Measurements from ENCODE around the gene PXDN.

PXDN gene

DNA sequence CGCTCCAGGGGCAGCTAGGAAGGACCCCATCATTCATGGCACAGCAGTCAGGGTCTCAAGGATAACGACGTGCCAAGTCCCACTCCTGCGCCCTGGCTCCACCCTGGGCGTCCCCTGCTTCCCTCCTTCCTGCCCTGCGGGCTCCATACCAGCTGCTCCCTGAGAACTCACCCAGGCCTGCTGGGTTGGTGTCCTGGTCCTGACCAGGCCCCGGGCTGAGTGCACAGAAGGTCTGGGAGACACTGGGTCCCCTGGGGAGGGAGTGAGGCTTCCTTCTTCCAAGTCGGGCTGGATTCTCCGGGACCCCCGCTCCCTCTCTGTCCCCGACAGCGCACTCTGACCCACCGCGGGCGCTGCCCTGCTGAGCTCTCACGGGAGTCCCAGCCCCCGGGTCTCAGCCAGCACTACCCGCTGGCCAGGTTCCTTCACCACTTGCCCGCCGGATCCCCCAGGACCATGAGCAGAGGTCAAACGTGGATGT, 160.2 kb downstream of the PXDN start:
- no peak overlapping the region for H3K4me3 ChIP-seq (ENCODE audit: control insufficient read depth, low read depth, low read length)
- TF ChIP-seq, protein P1, sequence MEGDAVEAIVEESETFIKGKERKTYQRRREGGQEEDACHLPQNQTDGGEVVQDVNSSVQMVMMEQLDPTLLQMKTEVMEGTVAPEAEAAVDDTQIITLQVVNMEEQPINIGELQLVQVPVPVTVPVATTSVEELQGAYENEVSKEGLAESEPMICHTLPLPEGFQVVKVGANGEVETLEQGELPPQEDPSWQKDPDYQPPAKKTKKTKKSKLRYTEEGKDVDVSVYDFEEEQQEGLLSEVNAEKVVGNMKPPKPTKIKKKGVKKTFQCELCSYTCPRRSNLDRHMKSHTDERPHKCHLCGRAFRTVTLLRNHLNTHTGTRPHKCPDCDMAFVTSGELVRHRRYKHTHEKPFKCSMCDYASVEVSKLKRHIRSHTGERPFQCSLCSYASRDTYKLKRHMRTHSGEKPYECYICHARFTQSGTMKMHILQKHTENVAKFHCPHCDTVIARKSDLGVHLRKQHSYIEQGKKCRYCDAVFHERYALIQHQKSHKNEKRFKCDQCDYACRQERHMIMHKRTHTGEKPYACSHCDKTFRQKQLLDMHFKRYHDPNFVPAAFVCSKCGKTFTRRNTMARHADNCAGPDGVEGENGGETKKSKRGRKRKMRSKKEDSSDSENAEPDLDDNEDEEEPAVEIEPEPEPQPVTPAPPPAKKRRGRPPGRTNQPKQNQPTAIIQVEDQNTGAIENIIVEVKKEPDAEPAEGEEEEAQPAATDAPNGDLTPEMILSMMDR (IDR thresholded peaks at IDR 0.05; ENCODE audit: control insufficient read depth, insufficient read depth, low read depth, low read length, missing control alignments) = no peak
- no peak for DNase-seq (ENCODE audit: low read depth)

DNA sequence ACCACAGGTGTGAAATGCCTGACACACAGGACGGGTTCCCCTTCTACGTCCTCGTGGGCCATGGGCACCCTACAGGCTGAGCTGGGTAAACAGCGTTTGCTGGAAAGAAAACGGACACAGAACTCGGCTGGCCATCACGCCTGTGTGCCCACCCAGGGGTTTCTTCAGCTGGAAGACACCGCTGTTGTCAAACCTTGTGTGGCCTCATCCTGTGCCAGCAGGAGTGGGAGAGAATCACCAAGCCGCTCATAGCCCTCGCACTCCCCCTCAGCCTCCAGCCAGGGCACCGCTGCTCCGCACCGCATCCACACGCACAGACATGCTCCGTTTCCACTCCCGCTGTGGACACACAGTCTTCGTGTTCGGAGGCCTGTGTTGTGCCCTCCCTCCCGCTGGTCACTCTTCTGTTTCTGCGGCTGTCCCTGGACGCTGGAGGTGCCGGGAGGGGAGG, 161.4 kb downstream of the PXDN start:
- no peak for DNase-seq (ENCODE audit: low read depth)
- TF ChIP-seq, protein P1 (IDR thresholded peaks at IDR 0.05; ENCODE audit: control insufficient read depth, insufficient read depth, low read depth, low read length, missing control alignments) = no peak

DNA sequence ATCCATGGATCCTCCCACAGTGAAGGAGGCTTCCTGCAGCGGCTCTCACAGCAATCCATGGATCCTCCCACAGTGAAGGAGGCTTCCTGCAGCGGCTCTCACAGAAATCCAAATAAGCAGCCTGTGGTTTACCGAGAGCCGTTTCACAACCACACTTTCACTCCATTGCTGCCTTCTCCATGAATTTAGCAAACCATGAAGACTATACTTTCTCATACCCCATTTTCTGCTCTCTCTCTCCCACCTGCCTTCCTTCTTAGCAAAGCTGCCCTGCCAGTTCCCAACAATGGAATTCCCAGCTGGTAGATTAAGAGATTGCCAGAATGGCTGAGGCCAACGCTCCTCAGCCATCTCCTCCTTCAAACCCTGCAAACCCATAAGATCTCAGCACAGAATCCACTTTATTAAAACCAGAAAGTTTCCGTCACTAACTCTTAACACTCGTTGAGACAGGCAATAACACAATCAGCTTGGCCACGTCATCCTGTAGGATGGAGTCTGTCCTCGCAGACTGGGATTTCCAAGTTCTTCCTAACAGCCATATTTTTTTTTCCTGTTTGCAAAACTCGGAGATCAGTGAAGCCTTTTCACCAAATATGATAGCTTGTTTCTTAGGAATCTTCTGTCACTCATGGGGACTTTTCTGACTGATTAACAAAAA, 162.2 kb downstream of the PXDN start:
- no peak overlapping the region for H3K4me3 ChIP-seq (ENCODE audit: control insufficient read depth, low read depth, low read length)
- TF ChIP-seq, protein P1 (IDR thresholded peaks at IDR 0.05; ENCODE audit: control insufficient read depth, insufficient read depth, low read depth, low read length, missing control alignments) = no peak
- no peak for DNase-seq (ENCODE audit: low read depth)

More for the DNA sequence above, 161.4 kb downstream of the PXDN start:
- no peak overlapping the region for H3K4me3 ChIP-seq (ENCODE audit: control insufficient read depth, low read depth, low read length)
